Neural cell (in vitro differentiated cells): Measurements from ENCODE around the gene DMBT1. TPM values are rescaled to one million over a fixed set of nuclear protein-coding genes. Genes with fewer than 3 reads are reported as not detected.

ENCODE experiments used
- H2AFZ ChIP-seq: fragments of 200-600, 300-800 bp; sonication (generic), shearing (Covaris generic); 2 replicates; pipeline ENCODE4 v1.6.0; 2014; ENCODE audit warnings: low read depth, mild to moderate bottlenecking, antibody characterized with exemption, low read length, moderate library complexity
- H3F3A ChIP-seq: fragments of 200-600 bp; shearing (Covaris generic); 2 replicates; pipeline ENCODE4 v1.6.1; 2016; ENCODE audit warnings: mild to moderate bottlenecking, moderate library complexity, mixed read lengths, antibody characterized with exemption, low read length; ENCODE audit not compliant: insufficient read depth, poor library complexity, severe bottlenecking
- H3K27ac ChIP-seq: fragments of 200-600, 300-800 bp; sonication (generic), shearing (Covaris generic); 2 replicates; pipeline ENCODE4 v1.5.1; 2014; ENCODE audit warnings: mild to moderate bottlenecking, low read length, moderate library complexity
- H3K27me3 ChIP-seq: fragments of 300-800, 200-600 bp; sonication (generic), shearing (Covaris generic); 2 replicates; pipeline ENCODE4 v1.6.0; 2014; ENCODE audit warnings: mild to moderate bottlenecking, low read depth, low read length, moderate library complexity; ENCODE audit not compliant: insufficient read depth
- H3K36me3 ChIP-seq: fragments of 300-800, 200-600 bp; sonication (generic), shearing (Covaris generic); 2 replicates; pipeline ENCODE4 v1.5.1; 2014; ENCODE audit warnings: mild to moderate bottlenecking, antibody characterized with exemption, low read length, moderate library complexity; ENCODE audit not compliant: insufficient read depth
- H3K4me2 ChIP-seq: fragments of 300-800, 200-600 bp; sonication (generic), shearing (Covaris generic); 2 replicates; pipeline ENCODE4 v1.6.0; 2014; ENCODE audit warnings: mild to moderate bottlenecking, low read length
- H3K4me3 ChIP-seq: fragments of 300-800, 200-600 bp; sonication (generic), shearing (Covaris generic); 2 replicates; pipeline ENCODE4 v1.5.1; 2014; ENCODE audit warnings: mild to moderate bottlenecking, low read length, moderate library complexity
- H3K79me2 ChIP-seq: fragments of 200-600 bp; shearing (Covaris generic); replicated peaks from 2 replicates; pipeline ENCODE4 v1.6.0; 2014; ENCODE audit warnings: mild to moderate bottlenecking, low read length, moderate library complexity; ENCODE audit not compliant: insufficient read depth
- H3K9ac ChIP-seq: fragments of 300-800, 200-600 bp; sonication (generic), shearing (Covaris generic); 2 replicates; pipeline ENCODE4 v1.6.1; 2016; ENCODE audit warnings: mild to moderate bottlenecking, low read length, mixed read lengths
- H3K9me2 ChIP-seq: fragments of 200-600 bp; shearing (Covaris generic); 2 replicates; pipeline ENCODE4 v1.6.1; 2016; ENCODE audit warnings: mild to moderate bottlenecking, low read length, mixed read lengths; ENCODE audit not compliant: insufficient read depth
- H3K9me3 ChIP-seq: fragments of 200-600, 300-800 bp; sonication (generic), shearing (Covaris generic); 2 replicates; pipeline ENCODE4 v1.6.1; 2016; ENCODE audit warnings: mild to moderate bottlenecking, mixed run types, low read length, moderate library complexity, mixed read lengths
- H4K20me1 ChIP-seq: fragments of 200-600 bp; shearing (Covaris generic); 2 replicates; pipeline ENCODE4 v1.6.1; 2016; ENCODE audit warnings: mild to moderate bottlenecking, mixed run types; ENCODE audit not compliant: insufficient read depth
- CTCF ChIP-seq: fragments of 450-650 bp; IDR thresholded peaks from 2 replicates; pipeline ENCODE4 v1.5.1; 2014; ENCODE audit warnings: antibody characterized with exemption, mild to moderate bottlenecking, moderate library complexity; ENCODE audit not compliant: poor library complexity, severe bottlenecking
- EP300 ChIP-seq: fragments of 450-650 bp; conservative IDR thresholded peaks from 2 replicates; pipeline ENCODE4 v1.6.1; 2014; ENCODE audit warnings: antibody characterized with exemption, mild to moderate bottlenecking, moderate library complexity; ENCODE audit not compliant: poor library complexity, severe bottlenecking
- EZH2 ChIP-seq: fragments of 200-600, 300-800 bp; shearing (Covaris generic), sonication (generic); IDR thresholded peaks from 2 replicates; pipeline ENCODE4 v1.6.1; 2014; ENCODE audit warnings: antibody characterized with exemption, low read length, borderline replicate concordance, mild to moderate bottlenecking; ENCODE audit not compliant: insufficient read depth, poor library complexity, severe bottlenecking
- MXI1 ChIP-seq: fragments of 450-650 bp; conservative IDR thresholded peaks from 2 replicates; pipeline ENCODE4 v1.6.1; 2014; ENCODE audit warnings: antibody characterized with exemption, mild to moderate bottlenecking; ENCODE audit not compliant: poor library complexity, severe bottlenecking
- POLR2AphosphoS5 ChIP-seq: IDR thresholded peaks from 2 replicates; pipeline ENCODE4 v1.6.1; 2012
- RAD21 ChIP-seq: fragments of 450-650 bp; conservative IDR thresholded peaks from 2 replicates; pipeline ENCODE4 v1.6.1; 2014; ENCODE audit warnings: antibody characterized with exemption, mild to moderate bottlenecking, moderate library complexity
- SMC3 ChIP-seq: fragments of 450-650 bp; conservative IDR thresholded peaks from 2 replicates; pipeline ENCODE4 v1.6.1; 2014; ENCODE audit warnings: antibody characterized with exemption, mild to moderate bottlenecking, moderate library complexity; ENCODE audit not compliant: poor library complexity
- TAF1 ChIP-seq: IDR thresholded peaks from 2 replicates; pipeline ENCODE4 v1.6.1; 2012; ENCODE audit warnings: low read depth
- polyA minus RNA-seq: library from RNA; depleted of rRNA, polyadenylated mRNA; stranded (reverse); fragments of >200 nt; gene quantifications from 2 replicates; pipeline ENCODE4 v1.2.3, GENCODE V29; 2014
- polyA plus RNA-seq: library from polyadenylated mRNA; depleted of rRNA; stranded (reverse); fragments of >200 nt; gene quantifications from 2 replicates; pipeline ENCODE4 v1.2.3, GENCODE V29; 2014
- TF ChIP-seq, protein P1 (sequence below): IDR thresholded peaks from 2 replicates; pipeline ENCODE4 v1.6.1; 2012; ENCODE audit warnings: borderline replicate concordance

DMBT1 gene
- polyA plus RNA-seq: not detected in 2 replicates
- not detected in 2 replicates for polyA minus RNA-seq

DNA sequence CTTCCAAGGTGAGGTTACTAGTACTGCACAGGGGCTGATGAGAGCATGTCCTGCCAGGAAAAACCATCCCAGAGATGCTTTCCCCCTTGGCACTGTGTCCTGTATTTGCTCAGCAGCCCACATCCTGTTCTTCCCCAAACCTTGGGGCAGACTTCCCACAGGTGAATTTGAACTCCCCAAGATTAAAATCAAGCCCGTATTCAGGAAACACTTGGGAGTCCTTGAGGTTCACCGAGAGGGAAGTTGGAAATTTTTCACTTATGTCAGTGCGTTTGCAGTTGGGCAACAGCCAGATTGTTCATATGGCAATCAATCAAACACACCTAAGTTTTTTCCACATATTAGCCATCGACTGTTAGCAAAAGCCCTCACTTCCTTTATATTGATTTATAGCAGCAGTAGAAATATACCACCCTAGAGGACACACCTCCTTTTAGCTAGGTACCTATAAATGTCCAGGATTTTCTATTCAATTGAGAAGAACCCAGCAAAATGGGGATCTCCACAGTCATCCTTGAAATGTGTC lies at the start of gene DMBT1:
DMBT1 (plus strand) TSS at position 476 of the 526 bp plus-strand sequence; CDS start at position 493, 17 bp downstream.
- Histone ChIP-seq H3K4me3 (no peak within 1 kb of the TSS), H3K9me2 (no peaks in the 10 kb centered on the region), H4K20me1 (no peaks in the 10 kb centered on the region), H3F3A (no peaks in the 10 kb centered on the region), H3K4me2 (no peak within 1 kb of the TSS), H3K9ac (no peak within 1 kb of the TSS), H3K79me2 (no peaks in the 10 kb centered on the region), H2AFZ (no peak within 1 kb of the TSS), H3K27me3 (no peaks in the 10 kb centered on the region), H3K36me3 (no peaks in the 10 kb centered on the region), H3K9me3 (no peaks in the 10 kb centered on the region), H3K27ac (no peak within 1 kb of the TSS)
- TF ChIP-seq, protein P1, sequence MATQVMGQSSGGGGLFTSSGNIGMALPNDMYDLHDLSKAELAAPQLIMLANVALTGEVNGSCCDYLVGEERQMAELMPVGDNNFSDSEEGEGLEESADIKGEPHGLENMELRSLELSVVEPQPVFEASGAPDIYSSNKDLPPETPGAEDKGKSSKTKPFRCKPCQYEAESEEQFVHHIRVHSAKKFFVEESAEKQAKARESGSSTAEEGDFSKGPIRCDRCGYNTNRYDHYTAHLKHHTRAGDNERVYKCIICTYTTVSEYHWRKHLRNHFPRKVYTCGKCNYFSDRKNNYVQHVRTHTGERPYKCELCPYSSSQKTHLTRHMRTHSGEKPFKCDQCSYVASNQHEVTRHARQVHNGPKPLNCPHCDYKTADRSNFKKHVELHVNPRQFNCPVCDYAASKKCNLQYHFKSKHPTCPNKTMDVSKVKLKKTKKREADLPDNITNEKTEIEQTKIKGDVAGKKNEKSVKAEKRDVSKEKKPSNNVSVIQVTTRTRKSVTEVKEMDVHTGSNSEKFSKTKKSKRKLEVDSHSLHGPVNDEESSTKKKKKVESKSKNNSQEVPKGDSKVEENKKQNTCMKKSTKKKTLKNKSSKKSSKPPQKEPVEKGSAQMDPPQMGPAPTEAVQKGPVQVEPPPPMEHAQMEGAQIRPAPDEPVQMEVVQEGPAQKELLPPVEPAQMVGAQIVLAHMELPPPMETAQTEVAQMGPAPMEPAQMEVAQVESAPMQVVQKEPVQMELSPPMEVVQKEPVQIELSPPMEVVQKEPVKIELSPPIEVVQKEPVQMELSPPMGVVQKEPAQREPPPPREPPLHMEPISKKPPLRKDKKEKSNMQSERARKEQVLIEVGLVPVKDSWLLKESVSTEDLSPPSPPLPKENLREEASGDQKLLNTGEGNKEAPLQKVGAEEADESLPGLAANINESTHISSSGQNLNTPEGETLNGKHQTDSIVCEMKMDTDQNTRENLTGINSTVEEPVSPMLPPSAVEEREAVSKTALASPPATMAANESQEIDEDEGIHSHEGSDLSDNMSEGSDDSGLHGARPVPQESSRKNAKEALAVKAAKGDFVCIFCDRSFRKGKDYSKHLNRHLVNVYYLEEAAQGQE: no peak
- no peak for TF ChIP-seq RAD21
- TF ChIP-seq TAF1: no peak
- TF ChIP-seq EZH2: no peak

DNA sequence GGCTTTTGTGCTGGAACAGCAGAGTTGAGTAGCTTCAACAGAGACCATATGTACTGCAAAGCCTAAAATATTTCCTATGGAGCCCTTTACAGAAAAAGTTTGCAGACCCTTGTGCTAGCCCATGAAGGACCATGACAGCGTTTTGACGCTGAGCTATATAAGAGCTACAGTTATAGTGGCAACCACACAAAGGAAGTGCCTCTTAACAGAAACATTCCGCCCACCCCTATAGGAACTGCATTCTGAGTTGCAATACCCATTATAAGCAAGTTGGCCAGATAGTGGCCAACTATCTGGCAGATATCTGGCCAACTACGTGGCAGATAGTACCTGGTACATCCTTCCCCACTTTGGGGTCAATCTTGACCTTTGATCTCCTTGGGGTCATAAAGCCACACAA lies 47.5 kb upstream of the DMBT1 start:
- Histone ChIP-seq H3K9ac (no peak overlapping the region), H2AFZ (no peak overlapping the region), H3K27me3 (no peaks in the 10 kb centered on the region), H3K27ac (no peak overlapping the region), H3K36me3 (no peaks in the 10 kb centered on the region), H3K4me3 (no peak overlapping the region), H4K20me1 (no peaks in the 10 kb centered on the region), H3K9me2 (no peaks in the 10 kb centered on the region), H3F3A (no peaks in the 10 kb centered on the region), H3K4me2 (no peak overlapping the region), H3K9me3 (no peaks in the 10 kb centered on the region), H3K79me2 (no peaks in the 10 kb centered on the region)
- TF ChIP-seq CTCF (no peak), POLR2AphosphoS5 (no peak), TAF1 (no peak), EP300 (no peak), MXI1 (no peak), SMC3 (no peak), EZH2 (no peak), RAD21 (no peak)
- TF ChIP-seq, protein P1: no peak
